Activated CD4-positive, alpha-beta T cell treated with anti-CD3 and anti-CD28 coated beads for 24 hours (primary cell): ENCODE measurements around the gene TRPM3.

Experiments
- DNase-seq, 2 donors: peaks; one replicate each; pipeline ENCODE4 v3.0.0-alpha.2; 2020; ENCODE audit warnings: low read depth in 2 of 2

TRPM3 gene

DNA sequence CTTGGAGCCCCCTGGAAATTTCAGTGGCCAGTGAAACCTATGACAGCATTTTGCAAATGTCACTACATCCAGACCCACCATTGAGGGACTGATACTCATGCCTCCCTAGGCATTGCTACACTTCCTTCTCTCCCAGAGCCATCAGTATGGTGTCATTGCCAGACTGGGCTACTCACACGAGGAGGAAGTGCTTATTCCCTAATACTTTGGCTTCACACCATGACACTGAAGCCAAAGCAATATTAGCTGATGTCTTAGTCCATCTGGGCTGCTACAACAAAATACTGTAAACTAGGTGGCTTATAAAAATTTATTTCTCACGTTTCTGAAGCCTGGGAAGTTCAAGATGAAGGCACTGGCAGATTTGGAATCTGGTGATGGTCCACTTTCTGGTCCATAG is 22.6 kb downstream of the TRPM3 start:
- no peak for DNase-seq

GRCh38 chr9:71097671-71098070 is 23.8 kb downstream of the TRPM3 start:
- no peak for DNase-seq

GRCh38 chr9:71096421-71097108 is 24.9 kb downstream of the TRPM3 start:
- no peak for DNase-seq

DNA sequence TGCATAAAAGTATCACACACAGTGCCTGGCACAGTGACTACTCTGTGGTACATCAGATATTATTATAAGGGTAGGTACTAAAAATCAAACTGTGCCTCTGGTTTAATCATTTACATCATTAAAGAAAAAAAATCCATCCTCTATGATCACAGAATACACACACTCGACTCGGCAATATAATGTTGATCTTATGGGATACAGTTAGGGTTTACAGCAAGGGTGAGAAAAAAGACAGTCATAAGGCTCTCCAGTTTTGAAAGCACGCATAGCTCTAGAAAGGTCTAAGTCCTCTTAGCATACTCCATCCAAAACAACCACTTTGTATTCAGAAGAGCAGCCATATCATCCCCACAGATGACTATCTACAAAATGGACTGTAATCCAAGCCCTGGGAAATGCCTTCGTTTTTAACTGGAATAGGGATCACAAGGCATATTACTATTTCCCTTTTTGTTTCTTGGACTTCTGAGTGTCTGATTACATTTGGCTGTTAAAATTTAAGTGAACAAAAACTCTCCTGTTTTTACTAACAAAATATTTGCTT is 26.6 kb downstream of the TRPM3 start:
- DNase-seq, result no peak

DNA sequence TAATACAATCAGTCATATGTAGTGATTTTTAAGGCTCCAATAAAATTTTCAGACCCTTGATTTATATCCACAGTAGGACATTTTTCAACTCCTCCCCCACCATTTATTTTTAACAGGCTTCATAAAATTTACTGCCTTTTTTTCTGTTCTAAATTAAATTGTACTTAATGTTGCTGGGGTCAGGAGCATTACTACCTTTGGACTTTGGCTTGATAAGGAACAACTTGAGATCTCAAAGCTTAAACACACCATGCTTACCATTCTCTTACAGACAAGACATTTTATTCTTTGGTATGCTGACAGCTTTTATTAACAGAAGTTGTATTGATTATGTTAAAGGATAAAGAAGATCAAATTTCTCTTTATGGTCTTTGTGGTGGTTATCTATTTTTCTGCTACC is 30.5 kb downstream of the TRPM3 start:
- DNase-seq, result no peak

DNA sequence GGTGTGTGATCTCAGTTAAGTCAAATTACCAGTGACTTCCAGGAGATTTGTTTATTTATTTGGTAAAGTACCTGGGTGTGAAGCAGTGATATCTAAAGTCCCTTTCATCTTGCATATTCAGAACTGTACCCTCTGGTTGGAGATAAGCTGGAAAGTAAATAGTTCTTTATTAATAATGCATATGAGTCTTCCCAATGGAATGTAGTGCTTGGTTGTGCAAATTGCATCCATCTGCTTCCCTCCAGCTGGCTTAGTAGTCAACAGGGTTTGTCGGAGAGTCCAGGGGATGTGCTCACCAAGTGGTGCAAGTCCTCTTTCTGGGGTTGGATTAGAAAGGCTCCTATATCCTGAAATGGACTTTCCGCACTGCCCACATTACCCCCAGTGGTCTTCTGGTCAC is 42.0 kb downstream of the TRPM3 start:
- DNase-seq, result no peak

- DNase-seq, result no peak
These were observed 45.3 kb downstream of the TRPM3 start for GRCh38 chr9:71076096-71076495.

GRCh38 chr9:71073494-71073893 is 47.9 kb downstream of the TRPM3 start:
- no peak for DNase-seq

- no peak for DNase-seq
These were observed 48.8 kb downstream of the TRPM3 start for GRCh38 chr9:71072587-71072986.

GRCh38 chr9:71071633-71072032 is 49.8 kb downstream of the TRPM3 start:
- no peak for DNase-seq

- no peak for DNase-seq
These were observed 62.8 kb downstream of the TRPM3 start for GRCh38 chr9:71058660-71059059.

DNA sequence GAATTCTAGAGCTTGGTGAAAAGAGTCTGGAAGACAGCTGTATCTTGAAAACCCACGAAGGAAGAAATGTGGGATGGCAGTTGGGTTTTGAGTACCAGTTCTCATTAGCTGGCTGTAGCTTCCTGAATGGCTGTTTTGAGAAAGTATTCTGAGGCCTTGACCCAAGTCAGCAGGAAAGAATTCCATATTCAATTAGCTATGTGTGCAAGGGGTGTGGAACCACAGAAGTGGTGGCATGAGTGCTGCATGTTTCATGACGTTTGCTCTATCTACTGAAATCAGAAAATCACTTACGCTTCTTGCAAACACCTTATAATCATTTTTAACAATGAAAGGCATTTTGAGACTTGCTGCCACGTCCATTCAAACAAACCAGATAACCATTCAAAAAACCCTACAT is 69.1 kb downstream of the TRPM3 start:
- DNase-seq, result no peak

GRCh38 chr9:71048280-71048679 is 73.1 kb downstream of the TRPM3 start:
- DNase-seq, result no peak

- no peak for DNase-seq
These were observed 78.9 kb downstream of the TRPM3 start for GRCh38 chr9:71042448-71042990.

- no peak for DNase-seq
These were observed 83.9 kb downstream of the TRPM3 start for GRCh38 chr9:71037521-71037920.

GRCh38 chr9:71036501-71036900 is 84.9 kb downstream of the TRPM3 start:
- DNase-seq, result no peak

DNA sequence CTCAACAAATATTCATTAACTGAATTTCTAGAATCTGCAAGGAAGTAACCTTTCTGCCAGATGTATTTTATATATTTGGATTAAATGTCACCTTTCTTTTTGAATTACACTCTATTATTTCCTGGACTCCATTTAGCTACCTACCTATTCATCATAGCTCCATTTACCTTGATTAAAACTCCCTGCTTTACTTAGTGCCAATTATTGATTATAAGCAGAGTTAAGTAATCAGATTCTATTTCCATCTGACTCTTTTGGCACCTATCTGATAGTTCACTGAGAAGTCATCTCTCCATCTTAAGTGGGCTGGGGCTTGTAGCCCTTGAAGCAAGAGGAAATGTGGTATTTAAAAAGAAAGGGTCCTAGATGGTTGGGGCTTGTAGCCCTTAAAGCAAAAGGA is 88.6 kb downstream of the TRPM3 start:
- no peak for DNase-seq

GRCh38 chr9:71025728-71026127 is 95.7 kb downstream of the TRPM3 start:
- DNase-seq, result no peak

DNA sequence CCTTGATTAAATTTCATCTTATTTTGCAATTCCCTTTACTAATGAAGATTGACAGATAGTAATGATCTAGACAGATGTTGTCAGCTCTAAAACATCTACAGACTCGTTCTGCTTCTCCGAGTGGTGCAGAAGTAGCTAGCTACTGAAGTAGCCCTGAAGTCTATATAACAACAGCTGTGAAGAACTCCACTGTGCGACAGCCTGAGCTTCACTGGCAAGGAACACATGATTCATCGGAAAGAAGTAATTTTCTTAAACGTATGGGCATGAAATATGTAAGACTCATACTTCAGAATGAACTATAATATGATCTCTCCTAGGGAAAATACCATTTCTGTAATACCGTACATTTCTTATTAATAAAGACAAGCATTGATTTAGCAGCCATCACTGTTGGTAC is 96.2 kb downstream of the TRPM3 start:
- DNase-seq, result no peak

DNA sequence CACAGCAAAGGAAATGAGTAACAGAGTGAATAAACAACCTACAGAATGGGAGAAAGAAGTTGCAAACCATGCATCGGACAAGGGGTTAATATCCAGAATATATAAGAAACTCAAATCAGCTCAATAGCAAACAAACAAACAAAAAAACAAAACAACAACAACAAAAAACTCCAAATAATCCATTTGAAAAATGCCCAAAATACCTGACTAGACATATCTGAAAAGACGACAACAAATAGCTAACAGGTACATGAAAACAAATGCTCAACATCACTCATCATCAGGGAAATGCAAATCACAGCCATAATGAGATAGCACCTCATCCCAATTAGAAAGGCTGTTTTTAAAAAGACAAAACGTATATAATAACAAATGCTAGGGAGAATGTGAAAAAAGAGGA is 111.2 kb downstream of the TRPM3 start:
- no peak for DNase-seq

GRCh38 chr9:71005456-71005855 is 116.0 kb downstream of the TRPM3 start:
- DNase-seq, result no peak

DNA sequence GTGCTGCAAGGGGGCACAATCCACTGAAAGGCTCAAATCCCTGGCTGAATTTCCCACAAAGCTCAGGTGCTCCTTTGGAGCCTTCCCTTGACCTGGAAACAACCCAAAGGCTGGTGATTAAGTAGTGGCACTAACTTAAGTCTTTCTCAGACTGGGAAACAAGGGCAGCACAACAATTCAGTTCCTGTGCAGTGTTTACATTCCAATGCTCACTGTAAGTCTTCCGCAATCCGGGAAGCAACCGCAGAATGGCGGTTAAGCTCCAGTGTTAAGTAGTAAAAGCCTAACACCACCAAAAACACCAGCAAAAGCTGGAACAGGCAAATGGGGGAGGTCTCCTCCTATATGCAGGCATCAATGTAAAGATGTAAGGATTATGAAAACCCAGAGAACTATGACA is 117.2 kb downstream of the TRPM3 start:
- DNase-seq, result no peak

GRCh38 chr9:71003346-71003745 is 118.1 kb downstream of the TRPM3 start:
- DNase-seq, result no peak
